Liver (tissue), 9 donors: Measurements from ENCODE around the gene BAG3. TPM values are rescaled to one million over a fixed set of nuclear protein-coding genes. Genes with fewer than 3 reads are reported as not detected.

ENCODE experiments used
- DNase-seq: peaks from one replicate; pipeline ENCODE4 v3.0.0-alpha.2; 2017; ENCODE audit warnings: low spot score
- H3K27ac ChIP-seq, 2 donors: one replicate each; pipeline ENCODE4 v1.7.0; 2013; ENCODE audit warnings: inconsistent platforms in 2 of 2, low read length in 2 of 2, control low read depth in 1 of 2, low read depth in 1 of 2, mild to moderate bottlenecking in 1 of 2
- H3K27me3 ChIP-seq, 4 donors: one replicate each; pipeline versions ENCODE4 v1.6.1 to v1.7.0; 2013; ENCODE audit warnings: low read length in 3 of 4, inconsistent platforms in 1 of 4, mild to moderate bottlenecking in 1 of 4, moderate library complexity in 1 of 4; ENCODE audit not compliant: control insufficient read depth in 4 of 4, insufficient read depth in 4 of 4
- H3K36me3 ChIP-seq, 4 donors: one replicate each; pipeline versions ENCODE4 v1.6.1 to v1.7.0; 2013; ENCODE audit warnings: low read length in 3 of 4, mild to moderate bottlenecking in 3 of 4, low read depth in 1 of 4, moderate library complexity in 1 of 4; ENCODE audit not compliant: control insufficient read depth in 4 of 4, insufficient read depth in 3 of 4
- H3K4me1 ChIP-seq, 4 donors: one replicate each; pipeline versions ENCODE4 v1.6.1 to v1.7.0; 2013; ENCODE audit warnings: low read length in 3 of 4, mild to moderate bottlenecking in 3 of 4, moderate library complexity in 1 of 4; ENCODE audit not compliant: control insufficient read depth in 4 of 4, insufficient read depth in 4 of 4
- H3K4me3 ChIP-seq, 3 donors: one replicate each; pipeline versions ENCODE4 v1.6.1 to v1.7.0; 2013; ENCODE audit warnings: low read length in 3 of 3, control low read depth in 1 of 3, low read depth in 1 of 3, mild to moderate bottlenecking in 1 of 3
- H3K9ac ChIP-seq, 2 donors: one replicate each; pipeline ENCODE4 v1.7.0; 2013; ENCODE audit warnings: low read length in 2 of 2, mild to moderate bottlenecking in 2 of 2, moderate library complexity in 2 of 2, control low read depth in 1 of 2, low read depth in 1 of 2
- H3K9me3 ChIP-seq, 4 donors: one replicate each; pipeline versions ENCODE4 v1.6.1 to v1.7.0; 2013; ENCODE audit warnings: low read length in 3 of 4; ENCODE audit not compliant: control insufficient read depth in 4 of 4
- EGR1 ChIP-seq, 2 donors: IDR thresholded peaks; 2 replicates each; pipeline ENCODE4 v1.6.1; 2016 to 2018; ENCODE audit warnings: antibody characterized with exemption in 2 of 2, low read depth in 2 of 2
- FOXA1 ChIP-seq: IDR thresholded peaks from 2 replicates; pipeline ENCODE4 v1.6.1; 2016; ENCODE audit warnings: antibody characterized with exemption
- FOXA2 ChIP-seq: IDR thresholded peaks from 2 replicates; pipeline ENCODE4 v1.6.1; 2016; ENCODE audit warnings: antibody characterized with exemption
- GABPA ChIP-seq, 2 donors: IDR thresholded peaks in 1 of 2; conservative IDR thresholded peaks in 1 of 2; 2 replicates each; pipeline ENCODE4 v1.6.1; 2016; ENCODE audit warnings: antibody characterized with exemption in 2 of 2, mild to moderate bottlenecking in 1 of 2, moderate library complexity in 1 of 2
- HNF4A ChIP-seq, 2 donors: conservative IDR thresholded peaks; 2 replicates each; pipeline ENCODE4 v1.6.1; 2016; ENCODE audit warnings: antibody characterized with exemption in 2 of 2, mild to moderate bottlenecking in 2 of 2
- HNF4G ChIP-seq: IDR thresholded peaks from 2 replicates; pipeline ENCODE4 v1.6.1; 2016; ENCODE audit warnings: antibody characterized with exemption
- JUND ChIP-seq, 2 donors: IDR thresholded peaks; 2 replicates each; pipeline ENCODE4 v1.6.1; 2016; ENCODE audit warnings: antibody characterized with exemption in 2 of 2
- NR2F2 ChIP-seq: IDR thresholded peaks from 2 replicates; pipeline ENCODE4 v1.6.1; 2016; ENCODE audit warnings: antibody characterized with exemption
- RAD21 ChIP-seq, 2 donors: IDR thresholded peaks; 2 replicates each; pipeline ENCODE4 v1.6.1; 2016; ENCODE audit warnings: antibody characterized with exemption in 2 of 2, mild to moderate bottlenecking in 2 of 2
- RXRA ChIP-seq, 2 donors: IDR thresholded peaks; 2 replicates each; pipeline ENCODE4 v1.6.1; 2017 to 2018; ENCODE audit warnings: antibody characterized with exemption in 2 of 2, mild to moderate bottlenecking in 1 of 2
- SP1 ChIP-seq: IDR thresholded peaks from 2 replicates; pipeline ENCODE4 v1.6.1; 2018; ENCODE audit warnings: antibody characterized with exemption, mild to moderate bottlenecking
- TAF1 ChIP-seq: conservative IDR thresholded peaks from 2 replicates; pipeline ENCODE4 v1.6.1; 2016; ENCODE audit warnings: antibody characterized with exemption, mild to moderate bottlenecking
- YY1 ChIP-seq: IDR thresholded peaks from 2 replicates; pipeline ENCODE4 v1.6.1; 2016; ENCODE audit warnings: antibody characterized with exemption, mild to moderate bottlenecking
- WGBS: extraction: QIAGEN DNeasy Blood & Tissue Kit; methylation state at CpG from one replicate; pipeline ENCODE4 v1.1.7; 2013; 5-methylcytosine and 5-hydroxymethylcytosine counted together
- polyA plus RNA-seq, 2 donors: library from polyadenylated mRNA; stranded (reverse) in 1 of 2; unstranded in 1 of 2; fragments of 200-250 nt in 1 of 2; fragments of >200 nt in 1 of 2; fragmentation: Nextera tagmentation in 1 of 2; extraction: Ambion mirVana in 1 of 2; gene quantifications; one replicate each; pipeline versions ENCODE4 v1.2.1 to v1.2.3, GENCODE V29; 2013 to 2015
- total RNA-seq, 2 donors: library from RNA; depleted of rRNA; stranded (reverse); fragments of >200 nt; gene quantifications; one replicate each; pipeline ENCODE4 v1.2.3, GENCODE V29; 2014
- TF ChIP-seq, protein P1 (sequence below): IDR thresholded peaks from 2 replicates; pipeline ENCODE4 v1.6.1; 2016; ENCODE audit warnings: antibody characterized with exemption
- TF ChIP-seq, protein P2 (sequence below): IDR thresholded peaks from 2 replicates; pipeline ENCODE4 v1.6.1; 2016; ENCODE audit warnings: antibody characterized with exemption
- TF ChIP-seq, protein P3 (sequence below): fragments of 150-350 bp; IDR thresholded peaks from 2 replicates; pipeline ENCODE4 v1.5.1; 2017; ENCODE audit warnings: improper control_type of control experiment, low read depth, low read length; ENCODE audit not compliant: missing input control
- TF ChIP-seq, protein P4 (sequence below): IDR thresholded peaks from 2 replicates; pipeline ENCODE4 v1.6.1; 2016; ENCODE audit warnings: antibody characterized with exemption, mild to moderate bottlenecking
- TF ChIP-seq, protein P5 (sequence below): IDR thresholded peaks from 2 replicates; pipeline ENCODE4 v1.6.1; 2016; ENCODE audit warnings: antibody characterized with exemption
- donor health status: healthy.
- donor health status: healthy.
- donor health status: healthy.
- donor health status: healthy.
- donor health status: healthy.

The BAG3 gene
- total and polyA plus RNA-seq, 4 donors, result 2.2 to 15.1 (median 6.3) TPM

DNA sequence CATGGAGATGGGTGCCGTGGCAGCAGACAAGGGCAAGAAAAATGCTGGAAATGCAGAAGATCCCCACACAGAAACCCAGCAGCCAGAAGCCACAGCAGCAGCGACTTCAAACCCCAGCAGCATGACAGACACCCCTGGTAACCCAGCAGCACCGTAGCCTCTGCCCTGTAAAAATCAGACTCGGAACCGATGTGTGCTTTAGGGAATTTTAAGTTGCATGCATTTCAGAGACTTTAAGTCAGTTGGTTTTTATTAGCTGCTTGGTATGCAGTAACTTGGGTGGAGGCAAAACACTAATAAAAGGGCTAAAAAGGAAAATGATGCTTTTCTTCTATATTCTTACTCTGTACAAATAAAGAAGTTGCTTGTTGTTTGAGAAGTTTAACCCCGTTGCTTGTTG, 25.9 kb downstream of the BAG3 start:
- 93% methylated on average over 6 of the region's 6 CpGs for WGBS
- H3K36me3 ChIP-seq, result peaks cover 9 to 46% (median 30%) of the 10 kb centered on the region in 4 donors

DNA sequence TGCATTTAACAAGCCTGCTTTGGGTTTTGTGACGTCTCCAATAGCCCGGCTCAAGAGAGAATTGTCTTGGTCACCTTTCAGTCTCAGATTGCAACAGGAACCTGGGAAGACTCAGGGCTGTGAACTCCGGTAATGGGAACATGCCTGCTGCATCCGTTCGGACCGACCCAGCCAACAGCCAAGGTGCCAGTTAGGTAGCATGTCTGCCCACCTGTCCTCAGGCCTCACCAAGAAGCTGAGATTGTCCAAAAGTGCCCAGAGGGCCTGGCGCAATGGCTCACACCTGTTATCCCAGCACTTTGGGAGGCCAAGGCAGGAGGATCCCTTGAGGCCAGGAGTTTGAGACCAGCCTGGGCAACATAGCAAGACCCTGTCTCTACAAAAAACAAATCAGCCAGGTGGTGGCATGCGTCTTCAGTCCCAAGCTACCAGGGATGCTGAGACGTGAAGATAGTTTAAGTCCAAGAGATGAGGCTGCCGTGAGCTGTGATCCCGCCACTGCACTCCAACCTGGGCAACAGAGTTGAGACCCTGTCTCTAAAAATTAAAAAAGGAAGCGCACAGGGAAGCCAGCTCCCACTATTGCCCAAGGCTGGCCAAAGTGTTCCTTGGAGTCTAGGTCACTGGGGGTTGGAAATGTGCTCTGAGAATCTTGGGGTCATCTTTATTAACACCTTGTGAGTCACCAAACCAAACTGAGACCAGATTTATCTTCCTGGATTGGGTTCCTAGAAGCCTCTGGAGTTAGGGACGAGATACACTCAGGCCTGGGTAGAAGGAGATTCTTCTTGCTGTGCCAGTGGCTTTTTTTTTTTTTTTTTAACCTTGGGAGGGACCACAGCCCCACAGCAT, 26.9 kb downstream of the BAG3 start:
- DNase-seq, result no peak
- H3K27me3 ChIP-seq, result no peaks in the 10 kb centered on the region
- peaks cover 6 to 35% (median 21%) of the 10 kb centered on the region in 4 donors for H3K36me3 ChIP-seq
- H3K27ac ChIP-seq, result no peak overlapping the region
- no peak for TF ChIP-seq JUND (IDR thresholded peaks at IDR 0.05)
- TF ChIP-seq, protein P1, sequence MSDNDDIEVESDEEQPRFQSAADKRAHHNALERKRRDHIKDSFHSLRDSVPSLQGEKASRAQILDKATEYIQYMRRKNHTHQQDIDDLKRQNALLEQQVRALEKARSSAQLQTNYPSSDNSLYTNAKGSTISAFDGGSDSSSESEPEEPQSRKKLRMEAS, result no peak
- TF ChIP-seq, protein P2, sequence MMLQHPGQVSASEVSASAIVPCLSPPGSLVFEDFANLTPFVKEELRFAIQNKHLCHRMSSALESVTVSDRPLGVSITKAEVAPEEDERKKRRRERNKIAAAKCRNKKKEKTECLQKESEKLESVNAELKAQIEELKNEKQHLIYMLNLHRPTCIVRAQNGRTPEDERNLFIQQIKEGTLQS, result no peak
- TF ChIP-seq FOXA2, result no peak
- TF ChIP-seq NR2F2, result no peak
- TF ChIP-seq, protein P3, sequence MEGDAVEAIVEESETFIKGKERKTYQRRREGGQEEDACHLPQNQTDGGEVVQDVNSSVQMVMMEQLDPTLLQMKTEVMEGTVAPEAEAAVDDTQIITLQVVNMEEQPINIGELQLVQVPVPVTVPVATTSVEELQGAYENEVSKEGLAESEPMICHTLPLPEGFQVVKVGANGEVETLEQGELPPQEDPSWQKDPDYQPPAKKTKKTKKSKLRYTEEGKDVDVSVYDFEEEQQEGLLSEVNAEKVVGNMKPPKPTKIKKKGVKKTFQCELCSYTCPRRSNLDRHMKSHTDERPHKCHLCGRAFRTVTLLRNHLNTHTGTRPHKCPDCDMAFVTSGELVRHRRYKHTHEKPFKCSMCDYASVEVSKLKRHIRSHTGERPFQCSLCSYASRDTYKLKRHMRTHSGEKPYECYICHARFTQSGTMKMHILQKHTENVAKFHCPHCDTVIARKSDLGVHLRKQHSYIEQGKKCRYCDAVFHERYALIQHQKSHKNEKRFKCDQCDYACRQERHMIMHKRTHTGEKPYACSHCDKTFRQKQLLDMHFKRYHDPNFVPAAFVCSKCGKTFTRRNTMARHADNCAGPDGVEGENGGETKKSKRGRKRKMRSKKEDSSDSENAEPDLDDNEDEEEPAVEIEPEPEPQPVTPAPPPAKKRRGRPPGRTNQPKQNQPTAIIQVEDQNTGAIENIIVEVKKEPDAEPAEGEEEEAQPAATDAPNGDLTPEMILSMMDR, result no peak
- TF ChIP-seq, protein P4, sequence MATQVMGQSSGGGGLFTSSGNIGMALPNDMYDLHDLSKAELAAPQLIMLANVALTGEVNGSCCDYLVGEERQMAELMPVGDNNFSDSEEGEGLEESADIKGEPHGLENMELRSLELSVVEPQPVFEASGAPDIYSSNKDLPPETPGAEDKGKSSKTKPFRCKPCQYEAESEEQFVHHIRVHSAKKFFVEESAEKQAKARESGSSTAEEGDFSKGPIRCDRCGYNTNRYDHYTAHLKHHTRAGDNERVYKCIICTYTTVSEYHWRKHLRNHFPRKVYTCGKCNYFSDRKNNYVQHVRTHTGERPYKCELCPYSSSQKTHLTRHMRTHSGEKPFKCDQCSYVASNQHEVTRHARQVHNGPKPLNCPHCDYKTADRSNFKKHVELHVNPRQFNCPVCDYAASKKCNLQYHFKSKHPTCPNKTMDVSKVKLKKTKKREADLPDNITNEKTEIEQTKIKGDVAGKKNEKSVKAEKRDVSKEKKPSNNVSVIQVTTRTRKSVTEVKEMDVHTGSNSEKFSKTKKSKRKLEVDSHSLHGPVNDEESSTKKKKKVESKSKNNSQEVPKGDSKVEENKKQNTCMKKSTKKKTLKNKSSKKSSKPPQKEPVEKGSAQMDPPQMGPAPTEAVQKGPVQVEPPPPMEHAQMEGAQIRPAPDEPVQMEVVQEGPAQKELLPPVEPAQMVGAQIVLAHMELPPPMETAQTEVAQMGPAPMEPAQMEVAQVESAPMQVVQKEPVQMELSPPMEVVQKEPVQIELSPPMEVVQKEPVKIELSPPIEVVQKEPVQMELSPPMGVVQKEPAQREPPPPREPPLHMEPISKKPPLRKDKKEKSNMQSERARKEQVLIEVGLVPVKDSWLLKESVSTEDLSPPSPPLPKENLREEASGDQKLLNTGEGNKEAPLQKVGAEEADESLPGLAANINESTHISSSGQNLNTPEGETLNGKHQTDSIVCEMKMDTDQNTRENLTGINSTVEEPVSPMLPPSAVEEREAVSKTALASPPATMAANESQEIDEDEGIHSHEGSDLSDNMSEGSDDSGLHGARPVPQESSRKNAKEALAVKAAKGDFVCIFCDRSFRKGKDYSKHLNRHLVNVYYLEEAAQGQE, result no peak
- TF ChIP-seq EGR1 (IDR thresholded peaks at IDR 0.05; ENCODE audit: low read depth in 2 of 2), result no peak
- no peak for TF ChIP-seq TAF1
- no peak for TF ChIP-seq RAD21 (IDR thresholded peaks at IDR 0.05)
- TF ChIP-seq YY1, result no peak
- no peak for TF ChIP-seq GABPA (IDR thresholded peaks at IDR 0.05 in 1 of 2, conservative IDR thresholded peaks at IDR 0.05 in 1 of 2)
- no peak for TF ChIP-seq FOXA1
- TF ChIP-seq, protein P5, sequence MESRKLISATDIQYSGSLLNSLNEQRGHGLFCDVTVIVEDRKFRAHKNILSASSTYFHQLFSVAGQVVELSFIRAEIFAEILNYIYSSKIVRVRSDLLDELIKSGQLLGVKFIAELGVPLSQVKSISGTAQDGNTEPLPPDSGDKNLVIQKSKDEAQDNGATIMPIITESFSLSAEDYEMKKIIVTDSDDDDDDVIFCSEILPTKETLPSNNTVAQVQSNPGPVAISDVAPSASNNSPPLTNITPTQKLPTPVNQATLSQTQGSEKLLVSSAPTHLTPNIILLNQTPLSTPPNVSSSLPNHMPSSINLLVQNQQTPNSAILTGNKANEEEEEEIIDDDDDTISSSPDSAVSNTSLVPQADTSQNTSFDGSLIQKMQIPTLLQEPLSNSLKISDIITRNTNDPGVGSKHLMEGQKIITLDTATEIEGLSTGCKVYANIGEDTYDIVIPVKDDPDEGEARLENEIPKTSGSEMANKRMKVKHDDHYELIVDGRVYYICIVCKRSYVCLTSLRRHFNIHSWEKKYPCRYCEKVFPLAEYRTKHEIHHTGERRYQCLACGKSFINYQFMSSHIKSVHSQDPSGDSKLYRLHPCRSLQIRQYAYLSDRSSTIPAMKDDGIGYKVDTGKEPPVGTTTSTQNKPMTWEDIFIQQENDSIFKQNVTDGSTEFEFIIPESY, result no peak
- TF ChIP-seq HNF4G, result no peak
- TF ChIP-seq SP1, result no peak
- TF ChIP-seq RXRA (IDR thresholded peaks at IDR 0.05), result no peak
- no peak for TF ChIP-seq HNF4A (conservative IDR thresholded peaks at IDR 0.05)
- H3K9me3 ChIP-seq, result no peaks in the 10 kb centered on the region
- H3K9ac ChIP-seq, result no peak overlapping the region
- WGBS, result 96% methylated on average over 13 of the region's 13 CpGs
- no peak overlapping the region for H3K4me3 ChIP-seq
- no peaks in the 10 kb centered on the region for H3K4me1 ChIP-seq

More for the DNA sequence above, 25.9 kb downstream of the BAG3 start:
- no peak for TF ChIP-seq TAF1
- TF ChIP-seq JUND (IDR thresholded peaks at IDR 0.05), result no peak
- TF ChIP-seq HNF4G, result no peak
- Histone ChIP-seq H3K9me3 (no peaks in the 10 kb centered on the region), H3K4me1 (no peaks in the 10 kb centered on the region), H3K27me3 (no peaks in the 10 kb centered on the region), H3K4me3 (no peak overlapping the region), H3K27ac (no peak overlapping the region), H3K9ac (no peak overlapping the region)
- DNase-seq, result no peak
